Measurements from ENCODE around the gene ISOC2. TPM values are rescaled to one million over a fixed set of nuclear protein-coding genes. Genes with fewer than 3 reads are reported as not detected.
"Not testable (repeated sequence)": the region's sequence is repeated elsewhere in the genome, so short reads cannot be mapped to it uniquely, and the experiment has no call there.

The ISOC2 gene
- 55.7 TPM for polyA plus RNA-seq (2013, experiment 1 of 2; ENCODE audit: insufficient read length)
- 40.1 TPM for polyA plus RNA-seq (2013, experiment 2 of 2; ENCODE audit: insufficient read length)

GRCh38 chr19:55461259-55461973 lies at the start of gene ISOC2:
TSS of gene ISOC2 (minus strand) at chr19:55461642. CDS start at chr19:55456486, 5,156 bp downstream.
- peak; percentile 100 for DNase-seq

- DNase-seq: no peak
Measured at GRCh38 chr19:55508120-55508519, 46.7 kb upstream of the ISOC2 start.

- DNase-seq: no peak
Measured at GRCh38 chr19:55504981-55505380, 43.5 kb upstream of the ISOC2 start.

- DNase-seq: no peak
Measured at GRCh38 chr19:55504252-55504603, 42.8 kb upstream of the ISOC2 start.

- peak; percentile 90 for DNase-seq
Measured at GRCh38 chr19:55503502-55504251, 42.2 kb upstream of the ISOC2 start.

GRCh38 chr19:55503157-55503501 lies 41.7 kb upstream of the ISOC2 start:
- DNase-seq: no peak

GRCh38 chr19:55502197-55502952 lies 40.9 kb upstream of the ISOC2 start:
- no peak for DNase-seq

GRCh38 chr19:55500368-55500952 lies 39.0 kb upstream of the ISOC2 start:
- DNase-seq: no peak

- no peak for DNase-seq
Measured at GRCh38 chr19:55498246-55498840, 36.9 kb upstream of the ISOC2 start.

- DNase-seq: no peak
Measured at GRCh38 chr19:55497763-55498162, 36.3 kb upstream of the ISOC2 start.

- DNase-seq: not testable (repeated sequence)
Measured at GRCh38 chr19:55496820-55497219, 35.4 kb upstream of the ISOC2 start.

GRCh38 chr19:55495646-55496349 lies 34.4 kb upstream of the ISOC2 start:
- no peak for DNase-seq

GRCh38 chr19:55494172-55494761 lies 32.8 kb upstream of the ISOC2 start:
- DNase-seq: peak; percentile 62

GRCh38 chr19:55493645-55494171 lies 32.3 kb upstream of the ISOC2 start:
- no peak for DNase-seq

- peak; percentile 78 for DNase-seq
Measured at GRCh38 chr19:55493052-55493644, 31.7 kb upstream of the ISOC2 start.

GRCh38 chr19:55492362-55492944 lies 31.0 kb upstream of the ISOC2 start:
- DNase-seq: no peak

GRCh38 chr19:55491546-55492360 lies 30.3 kb upstream of the ISOC2 start:
- DNase-seq: no peak

- DNase-seq: no peak
Measured at GRCh38 chr19:55490478-55491432, 29.3 kb upstream of the ISOC2 start.

All from fibroblast of skin of back (primary cell).